ENCODE data around the gene ILKAP.

- TF ChIP-seq CTCF (IDR thresholded peaks at IDR 0.05) (no peak), POLR2AphosphoS5 (IDR thresholded peaks at IDR 0.05) (no peak)
Observed at GRCh38 chr2:238130111-238130695, 73.3 kb downstream of the ILKAP start.

All from gastroesophageal sphincter (tissue), 3 donors.